IMR-90 (cell line): ENCODE results near the gene C11orf97. TPM values are rescaled to one million over a fixed set of nuclear protein-coding genes. Genes with fewer than 3 reads are reported as not detected.

ENCODE experiments used
- ATAC-seq: fragments of 200-7000 bp; cut with Tn5 transposase; 2 replicates; pipeline ENCODE4 v1.9.1; 2020; ENCODE audit warnings: low read depth, mild to moderate bottlenecking, moderate library complexity
- BruUV-seq: library from RNA; stranded (reverse); fragments of 400-500 nt; replicated peaks from 2 replicates; lab custom pipeline; 2021; lab: Mats Ljungman, UMichigan
- CTCF ChIA-PET: fragments of 300-600 bp; formaldehyde crosslinking; extraction: SDS; loops from one replicate; lab custom pipeline; 2021; ENCODE audit warnings: antibody characterized with exemption; lab: Yijun Ruan, JAX
- POLR2A ChIA-PET: fragments of 300-600 bp; sonication (Branson Sonifier 250); formaldehyde crosslinking; loops from one replicate; lab custom pipeline; 2022; ENCODE audit warnings: antibody characterized with exemption; ENCODE audit not compliant: unreplicated experiment; lab: Charles Lee
- DNase-seq: peaks from one replicate; pipeline ENCODE4 v3.0.0; 2013
- H2AFZ ChIP-seq: replicated peaks from 2 replicates; pipeline ENCODE3; 2013; ENCODE audit warnings: low read length, mild to moderate bottlenecking; ENCODE audit not compliant: poor library complexity
- H2AK5ac ChIP-seq: 2 replicates; pipeline ENCODE4 v1.6.1; 2013; ENCODE audit warnings: low read depth, low read length, inconsistent platforms
- H2AK9ac ChIP-seq: replicated peaks from 2 replicates; pipeline ENCODE3; 2013; ENCODE audit warnings: mild to moderate bottlenecking, low read depth, low read length, moderate library complexity; ENCODE audit not compliant: poor library complexity
- H2BK120ac ChIP-seq: 2 replicates; pipeline ENCODE4 v1.6.1; 2013; ENCODE audit warnings: low read depth, low read length, inconsistent platforms
- H2BK15ac ChIP-seq: 3 replicates; pipeline ENCODE4 v1.6.1; 2013; ENCODE audit warnings: low read depth, low read length, inconsistent platforms
- H2BK20ac ChIP-seq: 2 replicates; pipeline ENCODE4 v1.6.1; 2013; ENCODE audit warnings: low read depth, mild to moderate bottlenecking, inconsistent platforms, low read length, moderate library complexity
- H2BK5ac ChIP-seq: 2 replicates; pipeline ENCODE4 v1.6.1; 2013; ENCODE audit warnings: mild to moderate bottlenecking, low read depth, low read length, inconsistent platforms; ENCODE audit not compliant: poor library complexity, severe bottlenecking
- H3K14ac ChIP-seq: replicated peaks from 2 replicates; pipeline ENCODE4 v1.6.1; 2013; ENCODE audit warnings: low read depth, low read length, inconsistent platforms
- H3K18ac ChIP-seq: 2 replicates; pipeline ENCODE4 v1.6.1; 2013; ENCODE audit warnings: low read depth, low read length, control low read depth
- H3K23ac ChIP-seq: 2 replicates; pipeline ENCODE4 v1.6.1; 2013; ENCODE audit warnings: low read depth, low read length, inconsistent platforms
- H3K27ac ChIP-seq: 2 replicates; pipeline ENCODE4 v1.5.1; 2013; ENCODE audit warnings: mild to moderate bottlenecking, control low read depth, low read length; ENCODE audit not compliant: insufficient read depth
- H3K27me3 ChIP-seq: 2 replicates; pipeline ENCODE4 v1.6.1; 2013; ENCODE audit warnings: low read length; ENCODE audit not compliant: control insufficient read depth, insufficient read depth
- H3K36me3 ChIP-seq: 2 replicates; pipeline ENCODE4 v1.6.1; 2013; ENCODE audit warnings: low read length, mixed read lengths; ENCODE audit not compliant: control insufficient read depth, insufficient read depth
- H3K4ac ChIP-seq: 2 replicates; pipeline ENCODE4 v1.6.1; 2013; ENCODE audit warnings: low read depth, low read length, inconsistent platforms
- H3K4me1 ChIP-seq: 2 replicates; pipeline ENCODE4 v1.6.1; 2013; ENCODE audit warnings: low read length, mixed read lengths; ENCODE audit not compliant: control insufficient read depth, insufficient read depth
- H3K4me2 ChIP-seq: 2 replicates; pipeline ENCODE4 v1.6.1; 2013; ENCODE audit warnings: low read depth, mild to moderate bottlenecking, control low read depth, low read length, moderate library complexity
- H3K4me3 ChIP-seq: 2 replicates; pipeline ENCODE4 v1.5.1; 2013; ENCODE audit warnings: low read depth, mild to moderate bottlenecking, control low read depth, low read length, moderate library complexity; ENCODE audit not compliant: insufficient read depth
- H3K56ac ChIP-seq: 2 replicates; pipeline ENCODE4 v1.6.1; 2013; ENCODE audit warnings: low read length, inconsistent platforms; ENCODE audit not compliant: insufficient read depth; ENCODE audit errors: extremely low read depth
- H3K79me1 ChIP-seq, 2 experiments: 2 replicates each; pipeline ENCODE4 v1.6.1; 2013; ENCODE audit warnings: low read length in 2 of 2, inconsistent platforms in 1 of 2, low read depth in 1 of 2
- H3K9ac ChIP-seq: 2 replicates; pipeline ENCODE4 v1.6.1; 2013; ENCODE audit warnings: low read depth, low read length, control low read depth
- H3K9me1 ChIP-seq: 2 replicates; pipeline ENCODE4 v1.6.1; 2013; ENCODE audit warnings: low read length, inconsistent platforms; ENCODE audit not compliant: insufficient read depth
- H3K9me3 ChIP-seq: 2 replicates; pipeline ENCODE4 v1.6.1; 2013; ENCODE audit warnings: low read length; ENCODE audit not compliant: control insufficient read depth, insufficient read depth
- H4K20me1 ChIP-seq: 2 replicates; pipeline ENCODE4 v1.6.1; 2013; ENCODE audit warnings: low read length, inconsistent platforms; ENCODE audit not compliant: insufficient read depth
- H4K5ac ChIP-seq: 2 replicates; pipeline ENCODE4 v1.6.1; 2013; ENCODE audit warnings: mild to moderate bottlenecking, low read depth, low read length, control low read depth
- H4K8ac ChIP-seq, 2 experiments: 2 replicates each; pipeline ENCODE4 v1.6.1; 2013; ENCODE audit warnings: low read depth in 2 of 2, low read length in 2 of 2, control low read depth in 1 of 2, inconsistent platforms in 1 of 2
- H4K91ac ChIP-seq: 2 replicates; pipeline ENCODE4 v1.6.1; 2013; ENCODE audit warnings: low read depth, low read length, inconsistent platforms; ENCODE audit not compliant: insufficient read depth
- BHLHE40 ChIP-seq: fragments of 150-350 bp; IDR thresholded peaks from 2 replicates; pipeline ENCODE4 v1.6.1; 2016; ENCODE audit warnings: mild to moderate bottlenecking, low read depth, low read length
- CTCF ChIP-seq: conservative IDR thresholded peaks from 2 replicates; pipeline ENCODE4 v1.5.1; 2012; ENCODE audit warnings: mild to moderate bottlenecking, low read depth, low read length, improper control_type of control experiment
- FOS ChIP-seq: fragments of 150-350 bp; IDR thresholded peaks from 2 replicates; pipeline ENCODE4 v1.6.1; 2016; ENCODE audit warnings: low read depth, low read length
- MAFK ChIP-seq: IDR thresholded peaks from 2 replicates; pipeline ENCODE4 v1.6.1; 2012; ENCODE audit warnings: low read depth, low read length, improper control_type of control experiment
- NFE2L2 ChIP-seq: fragments of 150-350 bp; IDR thresholded peaks from 2 replicates; pipeline ENCODE4 v1.6.1; 2016; ENCODE audit warnings: low read depth, mild to moderate bottlenecking, low read length
- POLR2A ChIP-seq: IDR thresholded peaks from 2 replicates; pipeline ENCODE4 v1.6.1; 2012; ENCODE audit warnings: mild to moderate bottlenecking, low read depth, low read length
- RAD21 ChIP-seq: IDR thresholded peaks from 2 replicates; pipeline ENCODE4 v1.6.1; 2012; ENCODE audit warnings: low read length, improper control_type of control experiment
- SMC3 ChIP-seq: fragments of 150-350 bp; IDR thresholded peaks from 2 replicates; pipeline ENCODE4 v1.6.1; 2016; ENCODE audit warnings: low read depth, mild to moderate bottlenecking, antibody characterized with exemption, low read length, moderate library complexity
- WGBS, 2 experiments: methylation state at CpG; one replicate each; pipeline versions ENCODE4 v1.1.5 to v1.1.7; 2013; ENCODE audit warnings: missing lambda C conversion rate in 2 of 2; ENCODE audit not compliant: insufficient read length in 1 of 2; ENCODE audit errors: extremely low coverage in 2 of 2; 5-methylcytosine and 5-hydroxymethylcytosine counted together
- dilution Hi-C: fragments of 300-500 bp; cut with HindIII; formaldehyde crosslinking; loops from one replicate; pipeline ENCODE4 v1.14.3; 2018; ENCODE audit warnings: low sequenced_read_pairs; ENCODE audit not compliant: unreplicated experiment
- in situ Hi-C: fragments of 300-500 bp; cut with MboI; formaldehyde crosslinking; loops from 3 replicates; pipeline ENCODE4 v1.14.3; 2019; ENCODE audit warnings: low sequenced_read_pairs, inconsistent platforms, mixed read lengths
- intact Hi-C: fragments of 100-400 bp; cut with micrococcal nuclease; formaldehyde crosslinking; loops from 2 replicates; pipeline ENCODE4 v1.10.0; 2022
- polyA plus RNA-seq, 3 experiments: library from polyadenylated mRNA; depleted of rRNA; stranded (reverse); fragments of >200 nt; gene quantifications; 2 replicates each; pipeline ENCODE4 v1.2.3, GENCODE V29; 2012; ENCODE audit warnings: low replicate concordance in 1 of 3
- total RNA-seq: library from RNA; depleted of rRNA; stranded (reverse); fragments of >200 nt; gene quantifications from 2 replicates; pipeline ENCODE4 v1.2.3, GENCODE V29; 2012

Gene C11orf97
- total and polyA plus RNA-seq, 2 of the 4 experiments (the other 2 are of a cell fraction), result not detected

- TF ChIP-seq POLR2A, result no peak
- no peak for TF ChIP-seq BHLHE40
- peak; percentile 52; the same call in 1 of the 2 replicates for TF ChIP-seq SMC3
- no peak for TF ChIP-seq NFE2L2
- peak; percentile 66 for TF ChIP-seq RAD21
- TF ChIP-seq MAFK, result no peak
- TF ChIP-seq FOS, result peak; percentile 74
- peak; percentile 62 for TF ChIP-seq CTCF
- Histone ChIP-seq H3K4ac (peak overlapping the region; percentile 31; the same call in 1 of the 2 replicates), H4K91ac (no peak overlapping the region; the same call in 1 of the 2 replicates), H2AFZ (peak overlapping the region; percentile 48), H3K27me3 (no peaks in the 10 kb centered on the region), H2BK15ac (0 out of 3 replicates have a peak overlapping the region, but pooled peaks have one; percentile 5), H3K36me3 (no peaks in the 10 kb centered on the region), H2BK120ac (no peak overlapping the region), H3K79me1 (peaks cover 0 to 5% of the 10 kb centered on the region in 2 experiments; a peak in 1 of 4 replicates), H2BK5ac (no peak overlapping the region), H4K8ac (no peak overlapping the region; a peak in 1 of 4 replicates), H3K4me3 (no peak overlapping the region), H4K20me1 (no peaks in the 10 kb centered on the region), H3K14ac (0 out of 2 replicates have a peak overlapping the region, but pooled peaks have one; percentile 61), H2AK5ac (peak overlapping the region; percentile 23; the same call in 1 of the 2 replicates), H2BK20ac (no peak overlapping the region; the same call in 1 of the 2 replicates), H2AK9ac (peak overlapping the region; percentile 16), H3K9ac (no peak overlapping the region), H4K5ac (no peak overlapping the region), H3K23ac (peak overlapping the region; percentile 35; the same call in 1 of the 2 replicates), H3K4me1 (peaks cover 6% of the 10 kb centered on the region), H3K27ac (no peak overlapping the region), H3K56ac (no peak overlapping the region), H3K9me3 (no peaks in the 10 kb centered on the region), H3K4me2 (no peak overlapping the region), H3K9me1 (peaks cover 7% of the 10 kb centered on the region), H3K18ac (no peak overlapping the region)
- ChIA-PET POLR2A (no interaction called here), CTCF (interaction anchor here (0.7 kb wide), 1 partner anchor 37 kb away, joined by 4 read pairs; no protein-coding TSS in a partner anchor)
- dilution Hi-C loops (no loop called here), in situ Hi-C loops (no loop called here), intact Hi-C loops (loop anchor here (1.0 kb wide), 1 partner anchor 44 kb away; no protein-coding TSS in a partner anchor)
- DNase-seq (peak; percentile 77), ATAC-seq (peak; percentile 98)
- no TSS peak for BruUV-seq
- WGBS, 2 experiments, result 60% methylated on average over 1 of the region's 4 CpGs; no CpG with 5 or more reads in 1 of the 2 experiments
Measured at GRCh38 chr11:94563176-94563847, 51.1 kb downstream of the C11orf97 start.
